ENCODE measurements around the gene QRICH2. TPM values are rescaled to one million over a fixed set of nuclear protein-coding genes. Genes with fewer than 3 reads are reported as not detected.

The QRICH2 gene
- polyA plus RNA-seq, 1 experiment, result 3.4 TPM

- Histone ChIP-seq H3K27me3 (ENCODE audit: control insufficient read depth, insufficient read depth, low read length) (no peaks in the 10 kb centered on the region), H3K4me3 (ENCODE audit: low read depth, low read length) (no peak overlapping the region), H3K36me3 (ENCODE audit: control insufficient read depth, insufficient read depth, low read length) (peaks cover 5% of the 10 kb centered on the region)
- TF ChIP-seq, protein P1, sequence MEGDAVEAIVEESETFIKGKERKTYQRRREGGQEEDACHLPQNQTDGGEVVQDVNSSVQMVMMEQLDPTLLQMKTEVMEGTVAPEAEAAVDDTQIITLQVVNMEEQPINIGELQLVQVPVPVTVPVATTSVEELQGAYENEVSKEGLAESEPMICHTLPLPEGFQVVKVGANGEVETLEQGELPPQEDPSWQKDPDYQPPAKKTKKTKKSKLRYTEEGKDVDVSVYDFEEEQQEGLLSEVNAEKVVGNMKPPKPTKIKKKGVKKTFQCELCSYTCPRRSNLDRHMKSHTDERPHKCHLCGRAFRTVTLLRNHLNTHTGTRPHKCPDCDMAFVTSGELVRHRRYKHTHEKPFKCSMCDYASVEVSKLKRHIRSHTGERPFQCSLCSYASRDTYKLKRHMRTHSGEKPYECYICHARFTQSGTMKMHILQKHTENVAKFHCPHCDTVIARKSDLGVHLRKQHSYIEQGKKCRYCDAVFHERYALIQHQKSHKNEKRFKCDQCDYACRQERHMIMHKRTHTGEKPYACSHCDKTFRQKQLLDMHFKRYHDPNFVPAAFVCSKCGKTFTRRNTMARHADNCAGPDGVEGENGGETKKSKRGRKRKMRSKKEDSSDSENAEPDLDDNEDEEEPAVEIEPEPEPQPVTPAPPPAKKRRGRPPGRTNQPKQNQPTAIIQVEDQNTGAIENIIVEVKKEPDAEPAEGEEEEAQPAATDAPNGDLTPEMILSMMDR (IDR thresholded peaks at IDR 0.05; ENCODE audit: insufficient read depth, low read depth, low read length), result no peak
- no peak for DNase-seq (ENCODE audit: low read depth)
- ChIA-PET POLR2A (no interaction called here), CTCF (interaction anchor here (0.7 to 1.7 kb wide), 2 partner anchors 9 to 154 kb away, joined by 4 to 5 read pairs; no protein-coding TSS in a partner anchor)
These were observed 32.6 kb downstream of the QRICH2 start for GRCh38 chr17:76275382-76276068.

GRCh38 chr17:76274112-76274956 is 33.7 kb downstream of the QRICH2 start:
- ChIA-PET POLR2A (no interaction called here), CTCF (interaction anchor here (0.7 to 1.1 kb wide), 2 partner anchors 10 to 92 kb away, joined by 4 to 6 read pairs; no protein-coding TSS in a partner anchor)
- DNase-seq (ENCODE audit: low read depth), result no peak
- TF ChIP-seq, protein P1 (IDR thresholded peaks at IDR 0.05; ENCODE audit: insufficient read depth, low read depth, low read length), result no peak
- Histone ChIP-seq H3K4me3 (ENCODE audit: low read depth, low read length) (no peak overlapping the region), H3K27me3 (ENCODE audit: control insufficient read depth, insufficient read depth, low read length) (no peaks in the 10 kb centered on the region), H3K36me3 (ENCODE audit: control insufficient read depth, insufficient read depth, low read length) (peaks cover 8% of the 10 kb centered on the region)

- TF ChIP-seq, protein P1 (IDR thresholded peaks at IDR 0.05; ENCODE audit: insufficient read depth, low read depth, low read length), result no peak
- DNase-seq (ENCODE audit: low read depth), result no peak
- H3K36me3 ChIP-seq (ENCODE audit: control insufficient read depth, insufficient read depth, low read length), result peaks cover 8% of the 10 kb centered on the region
- H3K4me3 ChIP-seq (ENCODE audit: low read depth, low read length), result no peak overlapping the region
- ChIA-PET POLR2A (no interaction called here), CTCF (interaction anchor here (1.0 to 1.4 kb wide), 2 partner anchors 33 to 92 kb away, joined by 3 read pairs; partner anchors contain the start of gene RNF157)
- H3K27me3 ChIP-seq (ENCODE audit: control insufficient read depth, insufficient read depth, low read length), result no peaks in the 10 kb centered on the region
These were observed 34.5 kb downstream of the QRICH2 start for GRCh38 chr17:76273445-76274111.

GRCh38 chr17:76272541-76273444 is 35.3 kb downstream of the QRICH2 start:
- no peak for DNase-seq (ENCODE audit: low read depth)
- no peaks in the 10 kb centered on the region for H3K27me3 ChIP-seq (ENCODE audit: control insufficient read depth, insufficient read depth, low read length)
- TF ChIP-seq, protein P1 (IDR thresholded peaks at IDR 0.05; ENCODE audit: insufficient read depth, low read depth, low read length), result no peak
- POLR2A ChIA-PET, result no interaction called here
- no peak overlapping the region for H3K4me3 ChIP-seq (ENCODE audit: low read depth, low read length)
- H3K36me3 ChIP-seq (ENCODE audit: control insufficient read depth, insufficient read depth, low read length), result peaks cover 8% of the 10 kb centered on the region
- CTCF ChIA-PET, result interaction anchor here (0.6 to 1.4 kb wide), 3 partner anchors 32 to 107 kb away, joined by 3 read pairs; partner anchors contain the start of gene RNF157
